ENCODE data around the gene ARHGAP24.

The ARHGAP24 gene

GRCh38 chr4:85774489-85774888, 299.5 kb downstream of the ARHGAP24 start:
- H4K8ac ChIP-seq (ENCODE audit: low read depth, low read length) = no peak overlapping the region
- peak overlapping the region; percentile 69 for H2BK5ac ChIP-seq (ENCODE audit: low read length)
- H4K5ac ChIP-seq (ENCODE audit: low read length) = no peak overlapping the region
- H3K18ac ChIP-seq (ENCODE audit: low read length) = peak overlapping the region; percentile 98
- no peak overlapping the region for H2BK15ac ChIP-seq (replicated peaks; ENCODE audit: low read depth)
- H3K56ac ChIP-seq (ENCODE audit: low read length) = peak overlapping the region; percentile 38
- peak overlapping the region; percentile 91 for H3K27ac ChIP-seq (ENCODE audit: low read depth, low read length)
- H3K79me1 ChIP-seq (ENCODE audit: low read length) = no peaks in the 10 kb centered on the region
- H3K9ac ChIP-seq (ENCODE audit: low read length) = no peak overlapping the region
- WGBS (ENCODE audit: extremely low coverage, insufficient coverage, low lambda C conversion rate) = no CpG with 5 or more reads among the region's 3 CpGs
- peak; percentile 97 for DNase-seq
- no peak overlapping the region for H3K4ac ChIP-seq (ENCODE audit: low read depth, low read length)
- H3K23ac ChIP-seq (ENCODE audit: low read length) = no peak overlapping the region
- H2BK120ac ChIP-seq (ENCODE audit: low read depth, low read length) = peak overlapping the region; percentile 79
- no peak overlapping the region for H2AK5ac ChIP-seq (ENCODE audit: low read length)
- no peaks in the 10 kb centered on the region for H3K36me3 ChIP-seq (ENCODE audit: control insufficient read depth, insufficient read depth, low read length)
- H3K4me1 ChIP-seq (ENCODE audit: control insufficient read depth, low read depth, low read length) = no peaks in the 10 kb centered on the region
- no peak overlapping the region for H3K4me3 ChIP-seq (ENCODE audit: low read length)
- H3K27me3 ChIP-seq (ENCODE audit: insufficient read depth, low read length, poor library complexity) = no peaks in the 10 kb centered on the region
- H3K79me2 ChIP-seq (ENCODE audit: control insufficient read depth, insufficient read depth, low read length) = no peaks in the 10 kb centered on the region
- no peak overlapping the region for H3K4me2 ChIP-seq (ENCODE audit: low read length)

DNA sequence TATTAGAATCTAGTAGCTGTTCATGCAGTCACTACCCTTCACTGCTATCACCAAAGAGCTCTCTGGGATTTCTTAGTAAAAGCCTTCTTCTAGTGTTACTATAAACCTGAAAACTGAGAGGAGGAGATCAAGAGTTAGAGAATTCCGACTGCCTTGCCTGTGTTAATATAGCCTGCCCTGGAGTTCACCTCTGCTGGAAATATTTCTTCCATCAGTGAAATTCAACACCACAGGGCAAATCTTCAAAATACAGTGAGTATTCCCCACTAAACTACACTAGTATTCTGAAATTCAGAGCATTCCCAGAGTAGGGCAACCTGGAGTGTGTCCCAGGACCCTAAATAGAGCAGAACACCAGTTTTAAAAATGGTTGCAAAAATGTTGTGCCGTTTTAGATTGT, 301.1 kb downstream of the ARHGAP24 start:
- DNase-seq = no peak
- WGBS (ENCODE audit: extremely low coverage, insufficient coverage, low lambda C conversion rate) = no CpG with 5 or more reads among the region's 2 CpGs
- no peaks in the 10 kb centered on the region for H3K36me3 ChIP-seq (ENCODE audit: control insufficient read depth, insufficient read depth, low read length)
- no peaks in the 10 kb centered on the region for H3K79me1 ChIP-seq (ENCODE audit: low read length)
- peak overlapping the region; percentile 68 for H3K4ac ChIP-seq (ENCODE audit: low read depth, low read length)
- peak overlapping the region; percentile 85 for H2BK15ac ChIP-seq (replicated peaks; ENCODE audit: low read depth)
- peak overlapping the region; percentile 86 for H2BK5ac ChIP-seq (ENCODE audit: low read length)
- no peak overlapping the region for H3K9ac ChIP-seq (ENCODE audit: low read length)
- peak overlapping the region; percentile 99 for H4K8ac ChIP-seq (ENCODE audit: low read depth, low read length)
- H3K79me2 ChIP-seq (ENCODE audit: control insufficient read depth, insufficient read depth, low read length) = no peaks in the 10 kb centered on the region
- peak overlapping the region; percentile 97 for H3K18ac ChIP-seq (ENCODE audit: low read length)
- H3K4me3 ChIP-seq (ENCODE audit: low read length) = no peak overlapping the region
- no peak overlapping the region for H3K23ac ChIP-seq (ENCODE audit: low read length)
- H2AK5ac ChIP-seq (ENCODE audit: low read length) = no peak overlapping the region
- H4K5ac ChIP-seq (ENCODE audit: low read length) = no peak overlapping the region
- peak overlapping the region; percentile 99 for H2BK120ac ChIP-seq (ENCODE audit: low read depth, low read length)
- H3K56ac ChIP-seq (ENCODE audit: low read length) = peak overlapping the region; percentile 63
- H3K4me2 ChIP-seq (ENCODE audit: low read length) = no peak overlapping the region
- H3K27me3 ChIP-seq (ENCODE audit: insufficient read depth, low read length, poor library complexity) = no peaks in the 10 kb centered on the region
- peak overlapping the region; percentile 26 for H3K27ac ChIP-seq (ENCODE audit: low read depth, low read length)
- no peaks in the 10 kb centered on the region for H3K4me1 ChIP-seq (ENCODE audit: control insufficient read depth, low read depth, low read length)

- Histone ChIP-seq H2AK5ac (ENCODE audit: low read length) (no peak overlapping the region), H2BK15ac (replicated peaks; ENCODE audit: low read depth) (no peak overlapping the region), H3K23ac (ENCODE audit: low read length) (no peak overlapping the region), H4K5ac (ENCODE audit: low read length) (no peak overlapping the region), H3K56ac (ENCODE audit: low read length) (no peak overlapping the region), H3K36me3 (ENCODE audit: control insufficient read depth, insufficient read depth, low read length) (no peaks in the 10 kb centered on the region), H4K8ac (ENCODE audit: low read depth, low read length) (no peak overlapping the region), H3K9ac (ENCODE audit: low read length) (no peak overlapping the region), H3K79me1 (ENCODE audit: low read length) (no peaks in the 10 kb centered on the region), H3K4me3 (ENCODE audit: low read length) (no peak overlapping the region), H2BK5ac (ENCODE audit: low read length) (peak overlapping the region; percentile 86), H2BK120ac (ENCODE audit: low read depth, low read length) (no peak overlapping the region), H3K4me1 (ENCODE audit: control insufficient read depth, low read depth, low read length) (no peaks in the 10 kb centered on the region), H3K4me2 (ENCODE audit: low read length) (no peak overlapping the region), H3K27me3 (ENCODE audit: insufficient read depth, low read length, poor library complexity) (no peaks in the 10 kb centered on the region), H3K79me2 (ENCODE audit: control insufficient read depth, insufficient read depth, low read length) (no peaks in the 10 kb centered on the region), H3K27ac (ENCODE audit: low read depth, low read length) (no peak overlapping the region), H3K18ac (ENCODE audit: low read length) (peak overlapping the region; percentile 97), H3K4ac (ENCODE audit: low read depth, low read length) (peak overlapping the region; percentile 68)
- WGBS (ENCODE audit: extremely low coverage, insufficient coverage, low lambda C conversion rate) = no CpG with 5 or more reads among the region's 1 CpG
- no peak for DNase-seq
These were observed 301.6 kb downstream of the ARHGAP24 start for GRCh38 chr4:85776579-85776978.

DNA sequence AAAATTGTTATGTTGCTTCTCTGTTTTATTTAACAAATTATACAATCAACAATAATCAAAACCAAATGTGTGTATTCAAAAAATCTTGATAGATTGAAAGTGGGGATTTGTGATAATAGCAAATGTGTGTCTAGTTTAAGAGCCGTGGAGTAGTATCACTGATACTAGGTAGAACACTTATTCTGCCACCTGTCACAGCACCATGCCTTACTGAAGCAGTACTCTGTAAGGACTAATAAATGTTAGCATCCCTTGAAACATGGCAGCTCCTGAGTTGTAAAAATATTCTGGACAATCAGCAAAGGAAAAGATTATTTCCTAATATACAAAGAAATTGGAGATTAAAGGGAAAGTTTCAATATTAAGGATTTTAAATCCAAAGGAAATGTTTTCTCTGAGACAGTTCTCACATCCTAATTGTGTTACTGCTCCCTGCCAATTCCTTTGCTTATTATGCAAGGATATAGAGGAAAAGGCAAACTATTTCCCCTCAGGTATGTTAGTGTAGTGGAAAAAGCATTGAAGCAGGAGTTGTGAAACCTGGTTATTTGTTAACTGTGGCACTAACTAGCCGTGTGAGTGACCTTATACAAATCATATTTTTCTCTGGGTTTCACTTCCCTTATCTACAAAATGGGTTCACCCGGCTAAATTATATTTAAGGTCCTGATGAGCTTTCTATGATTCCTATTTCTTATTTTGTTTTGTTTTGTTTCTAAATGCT, 303.1 kb downstream of the ARHGAP24 start:
- no peak overlapping the region for H2BK15ac ChIP-seq (replicated peaks; ENCODE audit: low read depth)
- peak; percentile 29 for DNase-seq
- H3K23ac ChIP-seq (ENCODE audit: low read length) = no peak overlapping the region
- H3K4me1 ChIP-seq (ENCODE audit: control insufficient read depth, low read depth, low read length) = no peaks in the 10 kb centered on the region
- H2BK5ac ChIP-seq (ENCODE audit: low read length) = no peak overlapping the region
- no peak overlapping the region for H3K27ac ChIP-seq (ENCODE audit: low read depth, low read length)
- H3K79me2 ChIP-seq (ENCODE audit: control insufficient read depth, insufficient read depth, low read length) = no peaks in the 10 kb centered on the region
- H3K4me2 ChIP-seq (ENCODE audit: low read length) = no peak overlapping the region
- H3K9ac ChIP-seq (ENCODE audit: low read length) = no peak overlapping the region
- H3K4me3 ChIP-seq (ENCODE audit: low read length) = no peak overlapping the region
- no peak overlapping the region for H3K18ac ChIP-seq (ENCODE audit: low read length)
- WGBS (ENCODE audit: extremely low coverage, insufficient coverage, low lambda C conversion rate) = no CpG with 5 or more reads among the region's 3 CpGs
- H4K5ac ChIP-seq (ENCODE audit: low read length) = no peak overlapping the region
- H3K79me1 ChIP-seq (ENCODE audit: low read length) = no peaks in the 10 kb centered on the region
- H3K27me3 ChIP-seq (ENCODE audit: insufficient read depth, low read length, poor library complexity) = no peaks in the 10 kb centered on the region
- H3K36me3 ChIP-seq (ENCODE audit: control insufficient read depth, insufficient read depth, low read length) = no peaks in the 10 kb centered on the region
- no peak overlapping the region for H2AK5ac ChIP-seq (ENCODE audit: low read length)
- no peak overlapping the region for H4K8ac ChIP-seq (ENCODE audit: low read depth, low read length)
- H3K4ac ChIP-seq (ENCODE audit: low read depth, low read length) = no peak overlapping the region
- H3K56ac ChIP-seq (ENCODE audit: low read length) = no peak overlapping the region
- peak overlapping the region; percentile 73 for H2BK120ac ChIP-seq (ENCODE audit: low read depth, low read length)

DNA sequence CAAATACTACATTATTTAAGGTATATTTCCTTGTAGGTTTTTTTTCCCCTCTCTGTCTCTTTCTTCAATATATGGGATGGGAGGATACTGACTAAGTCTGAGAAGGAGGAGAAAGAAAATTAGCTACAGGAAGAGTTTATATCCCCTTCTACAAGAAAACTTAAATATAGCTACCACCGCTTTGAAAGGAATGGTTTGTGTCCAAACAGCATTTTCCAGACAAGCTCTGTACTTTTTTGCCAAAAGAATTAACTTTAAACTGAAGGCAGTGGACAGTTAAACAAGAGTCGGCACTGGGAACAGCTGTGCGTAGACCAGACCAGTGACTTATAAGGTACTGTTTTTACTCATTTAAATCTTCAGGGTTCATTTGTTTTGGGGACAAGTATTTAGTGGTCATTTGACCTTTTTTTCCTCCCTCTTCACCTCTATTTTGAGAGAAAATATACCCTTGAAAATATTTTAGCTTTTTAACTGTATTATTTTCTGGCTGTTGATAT, 303.7 kb downstream of the ARHGAP24 start:
- Histone ChIP-seq H3K4me3 (ENCODE audit: low read length) (no peak overlapping the region), H2BK15ac (replicated peaks; ENCODE audit: low read depth) (peak overlapping the region; percentile 74), H3K79me2 (ENCODE audit: control insufficient read depth, insufficient read depth, low read length) (no peaks in the 10 kb centered on the region), H2AK5ac (ENCODE audit: low read length) (no peak overlapping the region), H3K56ac (ENCODE audit: low read length) (peak overlapping the region; percentile 69), H3K18ac (ENCODE audit: low read length) (peak overlapping the region; percentile 87), H3K9ac (ENCODE audit: low read length) (peak overlapping the region; percentile 57), H2BK5ac (ENCODE audit: low read length) (peak overlapping the region; percentile 55), H3K4me2 (ENCODE audit: low read length) (no peak overlapping the region), H3K79me1 (ENCODE audit: low read length) (no peaks in the 10 kb centered on the region), H3K27me3 (ENCODE audit: insufficient read depth, low read length, poor library complexity) (no peaks in the 10 kb centered on the region), H2BK120ac (ENCODE audit: low read depth, low read length) (peak overlapping the region; percentile 61), H3K23ac (ENCODE audit: low read length) (no peak overlapping the region), H3K36me3 (ENCODE audit: control insufficient read depth, insufficient read depth, low read length) (no peaks in the 10 kb centered on the region), H3K4me1 (ENCODE audit: control insufficient read depth, low read depth, low read length) (no peaks in the 10 kb centered on the region), H3K27ac (ENCODE audit: low read depth, low read length) (peak overlapping the region; percentile 37), H4K8ac (ENCODE audit: low read depth, low read length) (no peak overlapping the region), H4K5ac (ENCODE audit: low read length) (peak overlapping the region; percentile 56), H3K4ac (ENCODE audit: low read depth, low read length) (no peak overlapping the region)
- WGBS (ENCODE audit: extremely low coverage, insufficient coverage, low lambda C conversion rate) = no CpG with 5 or more reads among the region's 3 CpGs
- DNase-seq = no peak

GRCh38 chr4:85779165-85779564, 304.2 kb downstream of the ARHGAP24 start:
- no peaks in the 10 kb centered on the region for H3K36me3 ChIP-seq (ENCODE audit: control insufficient read depth, insufficient read depth, low read length)

More at GRCh38 chr4:85779165-85779564, 304.2 kb downstream of the ARHGAP24 start:
- Histone ChIP-seq H3K23ac (ENCODE audit: low read length) (no peak overlapping the region), H3K56ac (ENCODE audit: low read length) (no peak overlapping the region), H3K79me2 (ENCODE audit: control insufficient read depth, insufficient read depth, low read length) (no peaks in the 10 kb centered on the region), H3K79me1 (ENCODE audit: low read length) (no peaks in the 10 kb centered on the region), H2BK120ac (ENCODE audit: low read depth, low read length) (no peak overlapping the region), H3K4me2 (ENCODE audit: low read length) (no peak overlapping the region), H3K4ac (ENCODE audit: low read depth, low read length) (no peak overlapping the region), H4K8ac (ENCODE audit: low read depth, low read length) (no peak overlapping the region), H4K5ac (ENCODE audit: low read length) (no peak overlapping the region), H3K27me3 (ENCODE audit: insufficient read depth, low read length, poor library complexity) (no peaks in the 10 kb centered on the region), H3K4me3 (ENCODE audit: low read length) (no peak overlapping the region), H2BK5ac (ENCODE audit: low read length) (no peak overlapping the region), H3K4me1 (ENCODE audit: control insufficient read depth, low read depth, low read length) (no peaks in the 10 kb centered on the region), H2AK5ac (ENCODE audit: low read length) (no peak overlapping the region), H3K27ac (ENCODE audit: low read depth, low read length) (no peak overlapping the region), H2BK15ac (replicated peaks; ENCODE audit: low read depth) (no peak overlapping the region), H3K9ac (ENCODE audit: low read length) (peak overlapping the region; percentile 40), H3K18ac (ENCODE audit: low read length) (no peak overlapping the region)
- no peak for DNase-seq

All from mesendoderm (in vitro differentiated cells).